HG03139 (cell line): ENCODE measurements around the gene SGMS1.

Experiments
- ATAC-seq: cut with Tn5 transposase; IDR thresholded peaks from one replicate; pipeline ENCODE4 v1.9.1; 2021; ENCODE audit not compliant: unreplicated experiment

The SGMS1 gene

GRCh38 chr10:50406457-50407070, 217.2 kb downstream of the SGMS1 start:
- no peak for ATAC-seq

GRCh38 chr10:50405723-50406122, 218.0 kb downstream of the SGMS1 start:
- no peak for ATAC-seq

GRCh38 chr10:50404021-50404773, 219.6 kb downstream of the SGMS1 start:
- no peak for ATAC-seq

- ATAC-seq = no peak
These were observed 220.7 kb downstream of the SGMS1 start for GRCh38 chr10:50403074-50403473.

GRCh38 chr10:50402466-50402865, 221.3 kb downstream of the SGMS1 start:
- no peak for ATAC-seq

GRCh38 chr10:50400694-50401093, 223.1 kb downstream of the SGMS1 start:
- no peak for ATAC-seq

GRCh38 chr10:50398823-50399222, 224.9 kb downstream of the SGMS1 start:
- ATAC-seq = no peak

GRCh38 chr10:50398381-50398780, 225.4 kb downstream of the SGMS1 start:
- no peak for ATAC-seq

GRCh38 chr10:50397312-50398140, 226.2 kb downstream of the SGMS1 start:
- ATAC-seq = peak; percentile 29

GRCh38 chr10:50396491-50397311, 227.1 kb downstream of the SGMS1 start:
- ATAC-seq = peak; percentile 52

- no peak for ATAC-seq
These were observed 227.9 kb downstream of the SGMS1 start for GRCh38 chr10:50395851-50396250.

GRCh38 chr10:50395271-50395670, 228.5 kb downstream of the SGMS1 start:
- ATAC-seq = no peak

- ATAC-seq = no peak
These were observed 228.9 kb downstream of the SGMS1 start for GRCh38 chr10:50394832-50395231.

GRCh38 chr10:50393784-50394467, 229.8 kb downstream of the SGMS1 start:
- no peak for ATAC-seq

GRCh38 chr10:50392966-50393718, 230.6 kb downstream of the SGMS1 start:
- no peak for ATAC-seq

GRCh38 chr10:50392426-50392825, 231.3 kb downstream of the SGMS1 start:
- ATAC-seq = no peak

- no peak for ATAC-seq
These were observed 233.5 kb downstream of the SGMS1 start for GRCh38 chr10:50390302-50390701.

- no peak for ATAC-seq
These were observed 235.6 kb downstream of the SGMS1 start for GRCh38 chr10:50388181-50388580.

- no peak for ATAC-seq
These were observed 236.1 kb downstream of the SGMS1 start for GRCh38 chr10:50387732-50388073.
